Fibroblast of lung (primary cell): ENCODE measurements around the gene PDE10A. TPM values are rescaled to one million over a fixed set of nuclear protein-coding genes. Genes with fewer than 3 reads are reported as not detected.

Experiments
- DNase-seq, 2 donors: peaks; one replicate each; pipeline versions ENCODE4 v3.0.0 to v3.0.0-alpha.2; 2010; ENCODE audit warnings: low read depth in 2 of 2
- H2AFZ ChIP-seq: 2 replicates; pipeline ENCODE4 v1.5.1; 2012; ENCODE audit warnings: low read length, control low read depth, inconsistent platforms
- H3K27ac ChIP-seq: 2 replicates; pipeline ENCODE4 v1.5.1; 2011; ENCODE audit warnings: low read length, control low read depth; ENCODE audit not compliant: insufficient read depth
- H3K27me3 ChIP-seq: 2 replicates; pipeline ENCODE4 v1.5.1; 2011; ENCODE audit warnings: mild to moderate bottlenecking, low read length; ENCODE audit not compliant: control insufficient read depth, insufficient read depth
- H3K36me3 ChIP-seq: 2 replicates; pipeline ENCODE4 v1.5.1; 2011; ENCODE audit warnings: low read length; ENCODE audit not compliant: control insufficient read depth, insufficient read depth
- H3K4me1 ChIP-seq: 2 replicates; pipeline ENCODE4 v1.5.1; 2011; ENCODE audit warnings: low read length; ENCODE audit not compliant: control insufficient read depth, insufficient read depth; ENCODE audit errors: extremely low read depth
- H3K4me2 ChIP-seq: 2 replicates; pipeline ENCODE4 v1.5.1; 2011; ENCODE audit warnings: low read length, control low read depth; ENCODE audit not compliant: insufficient read depth; ENCODE audit errors: extremely low read depth
- H3K4me3 ChIP-seq, 4 experiments: fragments of 200-600 bp in 1 of 4; sonication (generic) in 1 of 4; replicated peaks in 1 of 4; 2 replicates each; pipeline ENCODE4 v1.5.1; 2011 to 2016; ENCODE audit warnings: low read length in 4 of 4, low read depth in 3 of 4, mild to moderate bottlenecking in 3 of 4, control low read depth in 2 of 4, inconsistent platforms in 1 of 4, mixed read lengths in 1 of 4; ENCODE audit not compliant: insufficient read depth in 1 of 4; ENCODE audit errors: control extremely low read depth in 1 of 4
- H3K79me2 ChIP-seq: 2 replicates; pipeline ENCODE4 v1.5.1; 2012; ENCODE audit warnings: mild to moderate bottlenecking, low read length, inconsistent platforms; ENCODE audit not compliant: control insufficient read depth, insufficient read depth
- H3K9ac ChIP-seq: 2 replicates; pipeline ENCODE4 v1.5.1; 2011; ENCODE audit warnings: mild to moderate bottlenecking, low read length, control low read depth; ENCODE audit not compliant: insufficient read depth
- H3K9me3 ChIP-seq: 2 replicates; pipeline ENCODE4 v1.5.1; 2012; ENCODE audit warnings: low read depth, low read length; ENCODE audit not compliant: control insufficient read depth, insufficient read depth
- H4K20me1 ChIP-seq: 2 replicates; pipeline ENCODE4 v1.5.1; 2011; ENCODE audit warnings: low read length; ENCODE audit not compliant: control insufficient read depth, insufficient read depth; ENCODE audit errors: extremely low read depth
- EZH2 ChIP-seq: IDR thresholded peaks from 2 replicates; pipeline ENCODE4 v1.5.1; 2012; ENCODE audit warnings: low read length, control low read depth, mild to moderate bottlenecking; ENCODE audit errors: missing control alignments
- polyA plus RNA-seq, 2 donors: library from polyadenylated mRNA; depleted of rRNA in 1 of 2; stranded (reverse) in 1 of 2; unstranded in 1 of 2; fragments of >200 nt; gene quantifications; 2 replicates each; pipeline ENCODE4 v1.2.1, GENCODE V29; 2011 to 2012; ENCODE audit warnings: missing spikeins in 1 of 2
- total RNA-seq: library from RNA; depleted of rRNA; stranded (reverse); fragments of >200 nt; gene quantifications from 2 replicates; pipeline ENCODE4 v1.2.1, GENCODE V29; 2014
- TF ChIP-seq, protein P1 (sequence below), 2 donors: IDR thresholded peaks in 1 of 2; conservative IDR thresholded peaks in 1 of 2; 1 replicate in 1 of 2; 2 replicates in 1 of 2; pipeline ENCODE4 v1.5.1; 2011 to 2012; ENCODE audit warnings: low read length in 2 of 2, control low read depth in 1 of 2, inconsistent platforms in 1 of 2, low read depth in 1 of 2, mild to moderate bottlenecking in 1 of 2

Gene PDE10A
- total and polyA plus RNA-seq, 2 donors (not counting 1 experiment from before 2014, with no cell fraction given): under 0.01 to 0.19 TPM

- Histone ChIP-seq H3K27ac (no peak overlapping the region), H3K9ac (no peak overlapping the region), H3K27me3 (peaks cover 11% of the 10 kb centered on the region), H3K4me3 (no peak overlapping the region), H3K79me2 (no peaks in the 10 kb centered on the region), H3K4me1 (no peaks in the 10 kb centered on the region), H2AFZ (no peak overlapping the region), H3K36me3 (no peaks in the 10 kb centered on the region), H3K9me3 (no peaks in the 10 kb centered on the region), H3K4me2 (no peak overlapping the region), H4K20me1 (no peaks in the 10 kb centered on the region)
- DNase-seq: no peak
- TF ChIP-seq, protein P1, sequence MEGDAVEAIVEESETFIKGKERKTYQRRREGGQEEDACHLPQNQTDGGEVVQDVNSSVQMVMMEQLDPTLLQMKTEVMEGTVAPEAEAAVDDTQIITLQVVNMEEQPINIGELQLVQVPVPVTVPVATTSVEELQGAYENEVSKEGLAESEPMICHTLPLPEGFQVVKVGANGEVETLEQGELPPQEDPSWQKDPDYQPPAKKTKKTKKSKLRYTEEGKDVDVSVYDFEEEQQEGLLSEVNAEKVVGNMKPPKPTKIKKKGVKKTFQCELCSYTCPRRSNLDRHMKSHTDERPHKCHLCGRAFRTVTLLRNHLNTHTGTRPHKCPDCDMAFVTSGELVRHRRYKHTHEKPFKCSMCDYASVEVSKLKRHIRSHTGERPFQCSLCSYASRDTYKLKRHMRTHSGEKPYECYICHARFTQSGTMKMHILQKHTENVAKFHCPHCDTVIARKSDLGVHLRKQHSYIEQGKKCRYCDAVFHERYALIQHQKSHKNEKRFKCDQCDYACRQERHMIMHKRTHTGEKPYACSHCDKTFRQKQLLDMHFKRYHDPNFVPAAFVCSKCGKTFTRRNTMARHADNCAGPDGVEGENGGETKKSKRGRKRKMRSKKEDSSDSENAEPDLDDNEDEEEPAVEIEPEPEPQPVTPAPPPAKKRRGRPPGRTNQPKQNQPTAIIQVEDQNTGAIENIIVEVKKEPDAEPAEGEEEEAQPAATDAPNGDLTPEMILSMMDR (conservative IDR thresholded peaks at IDR 0.05 in 1 of 2, IDR thresholded peaks at IDR 0.05 in 1 of 2; ENCODE audit: low read depth in 1 of 2, low read length in 2 of 2): no peak
Measured at GRCh38 chr6:165665384-165665672, 2.3 kb upstream of the PDE10A start.

DNA sequence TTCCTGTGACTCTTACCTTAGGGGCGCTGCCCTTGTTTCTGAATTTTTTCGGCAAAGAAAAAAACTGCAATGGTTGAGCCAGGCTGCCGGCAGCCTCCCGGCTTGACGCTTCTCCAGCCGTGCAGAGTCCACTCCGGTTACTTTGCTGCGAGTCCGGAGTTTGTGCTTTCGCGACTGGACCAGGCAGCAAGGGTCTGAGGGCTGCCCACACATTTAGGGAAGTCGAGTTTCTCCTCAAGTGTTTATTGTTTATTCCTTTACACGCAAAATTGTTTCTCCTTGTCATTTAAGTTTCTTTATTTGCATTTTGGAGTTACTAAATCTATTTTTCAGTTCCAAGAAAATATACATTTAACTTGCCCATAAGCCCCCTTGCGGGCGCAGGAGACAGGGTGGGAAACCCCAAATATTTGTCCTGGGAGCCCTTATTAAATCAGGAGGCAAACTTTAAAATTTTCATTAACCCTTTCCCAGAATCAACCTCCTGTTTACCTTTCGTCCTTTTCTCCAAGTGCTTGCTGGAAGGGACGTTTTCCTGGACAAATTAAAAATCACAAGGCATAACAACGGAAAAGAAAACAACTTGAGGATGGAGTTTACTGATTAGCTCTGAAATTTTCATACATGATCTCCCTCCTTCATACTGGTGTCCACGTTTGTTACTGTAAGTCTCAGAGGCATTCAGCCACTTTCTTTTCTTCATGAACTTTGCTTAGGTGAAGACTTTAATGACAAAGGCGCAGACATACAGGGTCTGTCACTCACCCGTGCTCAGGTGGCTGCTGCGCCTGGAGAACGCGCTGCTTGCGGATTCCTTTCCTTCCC, 1.7 kb upstream of the PDE10A start:
- no peak overlapping the region for H2AFZ ChIP-seq
- H3K36me3 ChIP-seq: no peaks in the 10 kb centered on the region
- no peak overlapping the region for H3K9ac ChIP-seq
- H3K4me2 ChIP-seq: no peak overlapping the region
- no peaks in the 10 kb centered on the region for H4K20me1 ChIP-seq
- H3K79me2 ChIP-seq: no peaks in the 10 kb centered on the region
- H3K27ac ChIP-seq: no peak overlapping the region
- H3K27me3 ChIP-seq: peaks cover 11% of the 10 kb centered on the region
- no peak for DNase-seq
- TF ChIP-seq, protein P1 (conservative IDR thresholded peaks at IDR 0.05 in 1 of 2, IDR thresholded peaks at IDR 0.05 in 1 of 2; ENCODE audit: low read depth in 1 of 2, low read length in 2 of 2): no peak
- TF ChIP-seq EZH2: no peak
- no peaks in the 10 kb centered on the region for H3K9me3 ChIP-seq
- no peak overlapping the region for H3K4me3 ChIP-seq
- H3K4me1 ChIP-seq: no peaks in the 10 kb centered on the region

DNA sequence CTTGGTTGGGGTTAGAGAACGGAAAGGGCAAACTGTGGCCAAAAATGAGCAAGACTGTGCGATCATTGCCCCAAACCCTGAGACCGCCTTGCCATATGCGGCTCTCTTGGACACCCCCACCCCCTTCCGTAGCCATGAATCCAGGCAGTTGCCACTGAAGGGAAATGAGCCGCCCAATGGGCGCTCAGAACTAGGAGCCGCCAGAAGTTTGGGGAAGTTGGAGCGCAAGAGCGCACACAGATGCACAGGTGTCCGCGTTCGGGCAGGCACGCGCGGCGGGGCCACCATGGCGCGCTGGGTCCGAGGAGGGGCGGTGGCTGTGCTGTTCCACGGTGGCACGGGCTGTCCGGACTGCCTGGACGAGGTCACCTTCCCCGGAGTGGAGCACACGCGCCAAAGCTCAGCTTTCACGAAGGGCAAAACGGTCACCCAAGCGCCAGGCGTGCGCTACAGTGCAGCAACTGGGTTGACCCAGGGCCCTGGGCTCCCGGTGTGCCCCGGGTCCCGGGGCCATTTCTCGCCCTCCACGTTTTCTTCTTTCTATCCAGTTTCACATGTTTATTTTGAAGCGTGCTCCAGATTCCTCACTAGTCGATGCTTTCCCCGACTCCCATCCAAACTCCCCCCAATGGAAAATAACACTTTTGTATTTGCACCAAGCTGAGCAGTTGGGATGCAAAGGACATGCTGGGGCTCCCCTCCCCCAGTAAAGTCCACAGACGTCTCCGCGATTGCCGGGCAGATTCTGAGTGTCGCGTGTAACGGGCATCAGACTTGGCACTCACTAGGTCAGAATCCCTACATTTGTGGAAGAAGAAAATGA, 906 bp upstream of the PDE10A start:
- Histone ChIP-seq H3K79me2 (no peaks in the 10 kb centered on the region), H3K4me1 (no peaks in the 10 kb centered on the region), H3K36me3 (no peaks in the 10 kb centered on the region), H3K27me3 (peaks cover 11% of the 10 kb centered on the region), H2AFZ (no peak overlapping the region), H3K27ac (no peak overlapping the region), H3K9ac (no peak overlapping the region), H4K20me1 (no peaks in the 10 kb centered on the region), H3K9me3 (no peaks in the 10 kb centered on the region), H3K4me3 (peak overlapping the region in 2 of 4 experiments; percentile 20 to 42), H3K4me2 (no peak overlapping the region)
- no peak for TF ChIP-seq EZH2
- TF ChIP-seq, protein P1 (conservative IDR thresholded peaks at IDR 0.05 in 1 of 2, IDR thresholded peaks at IDR 0.05 in 1 of 2; ENCODE audit: low read depth in 1 of 2, low read length in 2 of 2): no peak
- peak in 1 of 2 donors; percentile 19 for DNase-seq
